Measurements from ENCODE around the gene TEX36. TPM values are rescaled to one million over a fixed set of nuclear protein-coding genes. Genes with fewer than 3 reads are reported as not detected.
"Not testable (repeated sequence)": the region's sequence is repeated elsewhere in the genome, so short reads cannot be mapped to it uniquely, and the experiment has no call there.

Gene TEX36
- total RNA-seq = not detected

GRCh38 chr10:125683063-125683462 is at the start of gene TEX36:
Gene TEX36 (minus strand): TSS chr10:125683163. CDS start chr10:125682989, 174 bp downstream.
- no peak for DNase-seq
- peaks cover 3% of the 10 kb centered on the region for H3K9me3 Mint-ChIP-seq
- peaks cover 14% of the 10 kb centered on the region for H3K27me3 Mint-ChIP-seq (ENCODE audit: low read depth)
- ATAC-seq = no peak
- H3K36me3 Mint-ChIP-seq (ENCODE audit: insufficient read depth) = no peaks in the 10 kb centered on the region
- no peaks in the 10 kb centered on the region for H3K4me1 Mint-ChIP-seq (ENCODE audit: low read depth)
- H3K4me3 Mint-ChIP-seq = no peak within 1 kb of the TSS

GRCh38 chr10:125727436-125727835 is 44.5 kb upstream of the TEX36 start:
- H3K9me3 Mint-ChIP-seq = no peaks in the 10 kb centered on the region
- H3K27me3 Mint-ChIP-seq (ENCODE audit: low read depth) = no peaks in the 10 kb centered on the region
- no peak overlapping the region for H3K4me3 Mint-ChIP-seq
- DNase-seq (no peak), ATAC-seq (no peak)
- peaks cover 14% of the 10 kb centered on the region for H3K4me1 Mint-ChIP-seq (ENCODE audit: low read depth)
- H3K36me3 Mint-ChIP-seq (ENCODE audit: insufficient read depth) = peaks cover 65% of the 10 kb centered on the region

- Mint-ChIP-seq H3K9me3 (no peaks in the 10 kb centered on the region), H3K36me3 (ENCODE audit: insufficient read depth) (peaks cover 61% of the 10 kb centered on the region), H3K27me3 (ENCODE audit: low read depth) (no peaks in the 10 kb centered on the region), H3K4me3 (no peak overlapping the region), H3K4me1 (ENCODE audit: low read depth) (peaks cover 12% of the 10 kb centered on the region)
- DNase-seq = no peak
- no peak for ATAC-seq
These were observed 44.0 kb upstream of the TEX36 start for GRCh38 chr10:125726914-125727313.

GRCh38 chr10:125722811-125723210 is 39.8 kb upstream of the TEX36 start:
- DNase-seq (no peak), ATAC-seq (no peak)
- Mint-ChIP-seq H3K27me3 (ENCODE audit: low read depth) (no peaks in the 10 kb centered on the region), H3K4me3 (no peak overlapping the region), H3K36me3 (ENCODE audit: insufficient read depth) (peaks cover 42% of the 10 kb centered on the region), H3K4me1 (ENCODE audit: low read depth) (peaks cover 35% of the 10 kb centered on the region), H3K9me3 (no peaks in the 10 kb centered on the region)

GRCh38 chr10:125721035-125721434 is 38.1 kb upstream of the TEX36 start:
- Mint-ChIP-seq H3K4me1 (ENCODE audit: low read depth) (peaks cover 34% of the 10 kb centered on the region), H3K27me3 (ENCODE audit: low read depth) (no peaks in the 10 kb centered on the region), H3K9me3 (peaks cover 3% of the 10 kb centered on the region), H3K4me3 (peak overlapping the region; percentile 95), H3K36me3 (ENCODE audit: insufficient read depth) (peaks cover 31% of the 10 kb centered on the region)
- ATAC-seq (no peak), DNase-seq (no peak)

- Mint-ChIP-seq H3K36me3 (ENCODE audit: insufficient read depth) (peaks cover 24% of the 10 kb centered on the region), H3K9me3 (peaks cover 3% of the 10 kb centered on the region)
- DNase-seq = no peak
These were observed 37.0 kb upstream of the TEX36 start for GRCh38 chr10:125720002-125720382.

GRCh38 chr10:125719173-125720001 is 36.4 kb upstream of the TEX36 start, which contains the start of gene EDRF1:
Gene EDRF1 (plus strand): TSS chr10:125719709. CDS start chr10:125719808, 99 bp downstream.
- ATAC-seq = peak; percentile 96 to 97
- Mint-ChIP-seq H3K36me3 (ENCODE audit: insufficient read depth) (peaks cover 19% of the 10 kb centered on the region), H3K27me3 (ENCODE audit: low read depth) (no peaks in the 10 kb centered on the region), H3K4me1 (ENCODE audit: low read depth) (peaks cover 32% of the 10 kb centered on the region), H3K4me3 (peak within 1 kb of the TSS; percentile 95), H3K9me3 (peaks cover 3% of the 10 kb centered on the region)
- peak; percentile 99 for DNase-seq

More at GRCh38 chr10:125720002-125720382, 37.0 kb upstream of the TEX36 start:
- no peaks in the 10 kb centered on the region for H3K27me3 Mint-ChIP-seq (ENCODE audit: low read depth)
- ATAC-seq = no peak
- H3K4me1 Mint-ChIP-seq (ENCODE audit: low read depth) = peaks cover 34% of the 10 kb centered on the region
- H3K4me3 Mint-ChIP-seq = peak overlapping the region; percentile 95

GRCh38 chr10:125714728-125715127 is 31.8 kb upstream of the TEX36 start:
- DNase-seq; H3K27me3 Mint-ChIP-seq (ENCODE audit: low read depth); H3K4me1 Mint-ChIP-seq (ENCODE audit: low read depth); H3K36me3 Mint-ChIP-seq (ENCODE audit: insufficient read depth); H3K4me3 Mint-ChIP-seq; ATAC-seq: not testable (repeated sequence)
- peaks cover 29% of the 10 kb centered on the region for H3K9me3 Mint-ChIP-seq

- H3K9me3 Mint-ChIP-seq = peaks cover 26% of the 10 kb centered on the region
- DNase-seq = no peak
- H3K27me3 Mint-ChIP-seq (ENCODE audit: low read depth) = peaks cover 8% of the 10 kb centered on the region
- H3K36me3 Mint-ChIP-seq (ENCODE audit: insufficient read depth) = peaks cover 4% of the 10 kb centered on the region
- ATAC-seq = no peak
- H3K4me1 Mint-ChIP-seq (ENCODE audit: low read depth) = no peaks in the 10 kb centered on the region
- no peak overlapping the region for H3K4me3 Mint-ChIP-seq
These were observed 28.3 kb upstream of the TEX36 start for GRCh38 chr10:125711110-125711750.

GRCh38 chr10:125709553-125710474 is 26.9 kb upstream of the TEX36 start:
- Mint-ChIP-seq H3K4me3 (no peak overlapping the region), H3K27me3 (ENCODE audit: low read depth) (peaks cover 13% of the 10 kb centered on the region), H3K36me3 (ENCODE audit: insufficient read depth) (peaks cover 8% of the 10 kb centered on the region), H3K9me3 (peaks cover 26% of the 10 kb centered on the region), H3K4me1 (ENCODE audit: low read depth) (no peaks in the 10 kb centered on the region)
- ATAC-seq = no peak
- no peak for DNase-seq

GRCh38 chr10:125708971-125709503 is 26.1 kb upstream of the TEX36 start:
- Mint-ChIP-seq H3K9me3 (peaks cover 25% of the 10 kb centered on the region), H3K4me3 (no peak overlapping the region), H3K4me1 (ENCODE audit: low read depth) (no peaks in the 10 kb centered on the region), H3K27me3 (ENCODE audit: low read depth) (peaks cover 13% of the 10 kb centered on the region), H3K36me3 (ENCODE audit: insufficient read depth) (peaks cover 8% of the 10 kb centered on the region)
- no peak for ATAC-seq
- DNase-seq = no peak

GRCh38 chr10:125707541-125708468 is 24.8 kb upstream of the TEX36 start:
- no peak for DNase-seq
- no peak for ATAC-seq
- Mint-ChIP-seq H3K9me3 (peaks cover 18% of the 10 kb centered on the region), H3K4me3 (no peak overlapping the region), H3K4me1 (ENCODE audit: low read depth) (no peaks in the 10 kb centered on the region), H3K36me3 (ENCODE audit: insufficient read depth) (peaks cover 8% of the 10 kb centered on the region), H3K27me3 (ENCODE audit: low read depth) (peaks cover 13% of the 10 kb centered on the region)

GRCh38 chr10:125700355-125700911 is 17.5 kb upstream of the TEX36 start:
- no peaks in the 10 kb centered on the region for H3K36me3 Mint-ChIP-seq (ENCODE audit: insufficient read depth)
- DNase-seq = no peak
- ATAC-seq = no peak
- no peak overlapping the region for H3K4me3 Mint-ChIP-seq
- H3K9me3 Mint-ChIP-seq = peaks cover 4% of the 10 kb centered on the region
- no peaks in the 10 kb centered on the region for H3K4me1 Mint-ChIP-seq (ENCODE audit: low read depth)
- peaks cover under 1% of the 10 kb centered on the region for H3K27me3 Mint-ChIP-seq (ENCODE audit: low read depth)
